Adipose tissue (tissue), 3 donors: ENCODE results near the gene NTRK1. TPM values are rescaled to one million over a fixed set of nuclear protein-coding genes. Genes with fewer than 3 reads are reported as not detected.

Experiments used
- H3K27ac ChIP-seq: one replicate; pipeline ENCODE4 v1.5.1; 2013; ENCODE audit warnings: low read depth, low read length
- WGBS, 3 donors: extraction: QIAGEN DNeasy Blood & Tissue Kit; methylation state at CpG; one replicate each; pipeline ENCODE4 v1.1.7; 2013; 5-methylcytosine and 5-hydroxymethylcytosine counted together
- polyA plus RNA-seq, 3 donors: library from polyadenylated mRNA; stranded (reverse); fragments of 200-250 nt; gene quantifications; one replicate each; pipeline ENCODE4 v1.2.3, GENCODE V29; 2013
- donor health status: healthy with polysubstance abuse.
- donor health status: Bipolar disorder and iron deficiency.
- donor health status: healthy.

Gene NTRK1
- polyA plus RNA-seq, 3 donors = 0.40 to 4.0 (median 1.8) TPM

DNA sequence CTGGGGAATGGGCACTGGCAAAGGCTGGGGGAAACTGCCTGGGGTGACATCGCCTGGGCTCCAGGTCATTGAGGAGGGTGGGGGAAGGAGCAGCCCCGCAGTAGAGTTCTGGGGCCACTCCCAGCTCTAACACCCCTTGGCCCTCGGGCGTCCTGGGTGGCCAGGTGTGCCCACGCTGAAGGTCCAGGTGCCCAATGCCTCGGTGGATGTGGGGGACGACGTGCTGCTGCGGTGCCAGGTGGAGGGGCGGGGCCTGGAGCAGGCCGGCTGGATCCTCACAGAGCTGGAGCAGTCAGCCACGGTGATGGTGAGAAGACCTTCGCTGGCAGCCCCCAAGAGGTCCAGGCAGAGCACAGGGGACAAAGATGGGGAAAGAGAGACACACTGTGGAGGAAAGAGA is 7.7 kb downstream of the NTRK1 start:
- 58 to 82% (median 79%) methylated on average over 13 of the region's 13 CpGs for WGBS, 3 donors
- H3K27ac ChIP-seq = no peak overlapping the region

DNA sequence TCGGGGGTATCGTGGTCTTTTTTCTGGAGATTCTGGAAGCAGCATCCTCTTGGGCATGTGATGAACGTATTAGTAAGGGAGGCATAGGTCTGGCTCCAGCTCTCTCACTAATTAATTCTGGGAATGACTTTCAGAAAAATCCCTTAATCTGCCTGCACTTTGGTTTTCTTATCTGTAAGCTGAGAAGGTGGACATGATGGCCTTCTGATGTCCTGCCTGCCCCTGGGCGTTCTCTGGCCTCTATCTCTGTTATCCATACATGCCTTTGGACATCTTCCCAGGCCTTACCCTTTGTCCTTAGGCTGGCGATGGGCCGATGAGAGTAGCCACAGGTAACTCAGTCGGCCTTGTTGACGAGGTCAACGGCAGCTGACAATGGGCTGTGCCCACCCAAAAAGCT is 8.8 kb downstream of the NTRK1 start:
- H3K27ac ChIP-seq = no peak overlapping the region
- 73 to 95% (median 93%) methylated on average over 9 of the region's 9 CpGs for WGBS, 3 donors

DNA sequence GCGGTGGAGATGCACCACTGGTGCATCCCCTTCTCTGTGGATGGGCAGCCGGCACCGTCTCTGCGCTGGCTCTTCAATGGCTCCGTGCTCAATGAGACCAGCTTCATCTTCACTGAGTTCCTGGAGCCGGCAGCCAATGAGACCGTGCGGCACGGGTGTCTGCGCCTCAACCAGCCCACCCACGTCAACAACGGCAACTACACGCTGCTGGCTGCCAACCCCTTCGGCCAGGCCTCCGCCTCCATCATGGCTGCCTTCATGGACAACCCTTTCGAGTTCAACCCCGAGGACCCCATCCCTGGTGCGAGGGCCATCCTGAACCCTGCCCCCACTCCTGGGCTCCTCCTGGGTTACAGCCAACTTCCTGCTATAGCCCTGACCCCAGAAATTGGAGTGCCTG is 13.0 kb downstream of the NTRK1 start:
- 94 to 96% (median 94%) methylated on average over 18 of the region's 18 CpGs for WGBS, 3 donors
- H3K27ac ChIP-seq = no peak overlapping the region

GRCh38 chr1:156874142-156874541 is 13.5 kb downstream of the NTRK1 start:
- no peak overlapping the region for H3K27ac ChIP-seq
- 82 to 93% (median 89%) methylated on average over 5 of the region's 5 CpGs for WGBS, 3 donors

DNA sequence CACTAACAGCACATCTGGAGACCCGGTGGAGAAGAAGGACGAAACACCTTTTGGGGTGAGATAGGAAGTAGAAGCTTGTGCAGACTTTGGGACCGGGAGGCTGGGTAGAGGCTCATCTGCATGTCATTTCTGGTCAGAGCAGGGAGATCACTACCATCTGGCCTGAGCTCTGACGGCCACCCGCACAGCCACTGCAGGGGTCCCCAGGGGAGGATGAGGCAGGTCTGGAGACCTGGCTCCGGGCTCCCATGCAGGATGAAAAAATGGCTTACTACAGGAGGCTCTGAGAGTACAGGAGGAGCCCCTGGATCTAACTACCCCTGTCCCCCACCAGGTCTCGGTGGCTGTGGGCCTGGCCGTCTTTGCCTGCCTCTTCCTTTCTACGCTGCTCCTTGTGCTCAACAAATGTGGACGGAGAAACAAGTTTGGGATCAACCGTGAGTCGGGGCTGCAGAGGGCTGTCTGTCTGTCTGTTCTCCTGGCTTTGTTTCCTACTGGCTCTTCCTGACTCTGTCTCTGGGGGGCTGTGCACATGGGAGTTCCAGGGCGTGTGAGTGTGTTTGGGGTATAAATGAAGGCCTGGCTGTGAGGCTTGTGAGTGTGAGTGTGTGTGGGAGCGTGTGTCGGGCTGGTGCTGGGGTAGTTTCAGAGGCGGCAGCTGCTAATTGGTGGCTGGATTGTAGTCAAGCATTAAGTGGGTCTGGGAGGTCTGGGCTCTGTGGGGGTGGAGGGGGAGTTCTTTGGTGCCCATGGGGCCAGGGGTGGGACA is 14.1 kb downstream of the NTRK1 start:
- H3K27ac ChIP-seq = no peak overlapping the region
- 79 to 83% (median 81%) methylated on average over 16 of the region's 16 CpGs for WGBS, 3 donors

DNA sequence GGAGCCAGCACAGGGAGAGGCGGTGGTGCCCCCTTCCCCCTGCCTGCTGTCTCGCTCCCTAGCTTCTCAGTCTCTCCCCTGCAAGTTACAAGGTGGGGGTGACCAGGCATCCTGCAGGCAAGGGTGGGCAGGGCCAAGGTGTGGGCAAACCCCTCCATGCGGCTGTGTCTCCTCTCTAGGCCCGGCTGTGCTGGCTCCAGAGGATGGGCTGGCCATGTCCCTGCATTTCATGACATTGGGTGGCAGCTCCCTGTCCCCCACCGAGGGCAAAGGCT is 14.6 kb downstream of the NTRK1 start:
- no peak overlapping the region for H3K27ac ChIP-seq
- WGBS, 3 donors = 68 to 81% (median 74%) methylated on average over 5 of the region's 5 CpGs

DNA sequence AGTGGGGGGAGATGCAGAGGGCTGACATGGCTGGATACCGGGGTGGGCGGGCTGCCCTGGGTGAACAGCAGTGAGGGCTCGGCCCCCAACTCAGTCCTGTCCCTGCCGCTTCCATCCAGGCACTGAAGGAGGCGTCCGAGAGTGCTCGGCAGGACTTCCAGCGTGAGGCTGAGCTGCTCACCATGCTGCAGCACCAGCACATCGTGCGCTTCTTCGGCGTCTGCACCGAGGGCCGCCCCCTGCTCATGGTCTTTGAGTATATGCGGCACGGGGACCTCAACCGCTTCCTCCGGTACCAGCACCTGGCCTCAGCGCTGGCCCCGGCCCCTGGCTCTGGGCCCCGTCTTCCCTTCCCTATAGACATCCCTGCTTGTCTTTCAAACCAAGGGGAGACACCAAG is 15.6 kb downstream of the NTRK1 start:
- no peak overlapping the region for H3K27ac ChIP-seq
- WGBS, 3 donors = 36 to 55% (median 50%) methylated on average over 19 to 21 of the region's 21 CpGs

DNA sequence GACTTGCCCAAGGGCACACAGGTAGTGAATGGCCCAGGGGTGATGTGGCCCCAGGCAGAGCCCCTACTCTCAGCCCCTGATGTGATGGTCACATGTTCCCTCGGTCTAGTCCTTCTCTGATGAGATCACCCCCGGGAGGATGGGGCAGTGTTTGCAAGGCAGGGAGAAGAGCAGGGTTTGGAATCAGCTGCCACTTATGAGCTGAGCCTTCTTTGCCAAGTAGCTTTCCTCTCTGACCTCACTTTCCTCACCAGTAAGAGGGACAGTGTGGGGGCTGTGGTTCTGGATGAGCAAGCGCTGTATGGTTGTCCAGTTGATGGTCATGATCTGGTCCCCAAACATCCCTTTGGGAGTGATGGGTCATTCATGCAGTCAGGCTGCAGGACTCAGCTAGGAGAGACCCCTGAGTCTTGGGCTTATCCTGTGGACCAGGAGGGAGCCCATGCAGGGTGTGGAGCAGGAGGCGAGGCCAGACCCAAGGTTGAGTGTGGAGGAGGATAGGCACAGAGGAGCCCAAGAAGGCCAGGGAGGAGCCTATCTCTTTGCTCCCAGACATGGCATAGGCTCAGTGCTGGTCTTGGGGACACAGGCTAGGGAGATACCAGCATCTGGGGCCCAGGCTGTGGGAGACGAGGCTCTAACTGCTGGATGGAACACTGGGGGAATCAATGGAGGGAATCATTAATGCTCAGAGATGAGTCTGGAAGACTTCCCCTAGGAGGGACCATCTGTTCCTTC is 16.9 kb downstream of the NTRK1 start:
- WGBS, 3 donors = 82 to 87% (median 83%) methylated on average over 5 of the region's 5 CpGs
- no peak overlapping the region for H3K27ac ChIP-seq

GRCh38 chr1:156879876-156880275 is 19.2 kb downstream of the NTRK1 start:
- 89 to 91% (median 90%) methylated on average over 20 to 21 of the region's 21 CpGs for WGBS, 3 donors
- H3K27ac ChIP-seq = no peak overlapping the region

GRCh38 chr1:156880473-156880872 is 19.8 kb downstream of the NTRK1 start:
- no peak overlapping the region for H3K27ac ChIP-seq
- 43 to 82% (median 68%) methylated on average over 5 of the region's 5 CpGs for WGBS, 3 donors

GRCh38 chr1:156881101-156881500 is 20.4 kb downstream of the NTRK1 start:
- H3K27ac ChIP-seq = no peak overlapping the region
- 68 to 73% (median 70%) methylated on average over 5 to 10 of the region's 10 CpGs for WGBS, 3 donors

DNA sequence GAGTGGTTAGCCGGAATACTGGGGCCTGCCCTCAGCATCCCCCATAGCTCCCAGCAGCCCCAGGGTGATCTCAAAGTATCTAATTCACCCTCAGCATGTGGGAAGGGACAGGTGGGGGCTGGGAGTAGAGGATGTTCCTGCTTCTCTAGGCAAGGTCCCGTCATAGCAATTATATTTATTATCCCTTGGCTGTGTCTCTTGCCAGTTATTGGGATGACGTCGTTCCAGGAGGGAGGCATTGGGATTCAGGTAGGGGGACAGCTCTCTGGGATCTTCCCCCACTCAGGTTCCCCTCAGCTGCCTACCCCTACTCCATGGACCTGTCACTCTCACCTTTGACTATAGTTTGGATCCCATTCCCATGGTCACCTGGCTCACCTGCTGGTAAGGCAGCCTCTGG is 21.0 kb downstream of the NTRK1 start:
- H3K27ac ChIP-seq = no peak overlapping the region
- WGBS, 3 donors = 78 to 81% (median 80%) methylated on average over 4 of the region's 4 CpGs

- 74 to 88% (median 80%) methylated on average over 3 of the region's 3 CpGs for WGBS, 3 donors
- H3K27ac ChIP-seq = no peak overlapping the region
Measured at GRCh38 chr1:156882543-156882942, 21.9 kb downstream of the NTRK1 start.

DNA sequence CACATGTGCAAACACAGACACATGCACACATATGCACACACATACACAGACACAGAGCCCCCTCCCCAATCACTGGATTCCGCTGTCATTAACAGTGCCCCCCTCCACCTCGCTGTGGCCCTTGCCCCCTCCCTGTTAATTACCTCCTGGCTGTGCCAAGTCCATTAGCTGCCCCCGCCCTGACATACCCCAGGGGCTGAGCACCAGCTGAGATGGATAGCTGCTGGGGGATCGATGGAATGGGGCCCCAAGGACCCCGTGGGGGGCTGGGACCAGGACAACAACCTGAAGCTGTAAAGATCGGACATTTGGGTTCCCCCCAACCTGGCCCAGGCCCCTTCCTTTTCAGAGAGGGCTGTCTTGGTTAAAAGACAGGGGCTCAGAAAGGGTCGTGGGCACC is 23.3 kb downstream of the NTRK1 start:
- no peak overlapping the region for H3K27ac ChIP-seq
- 70 to 74% (median 73%) methylated on average over 7 of the region's 7 CpGs for WGBS, 3 donors

- no peak overlapping the region for H3K27ac ChIP-seq
- 59 to 71% (median 65%) methylated on average over 10 of the region's 10 CpGs for WGBS, 3 donors
Measured at GRCh38 chr1:156884560-156885184, 24.0 kb downstream of the NTRK1 start.

DNA sequence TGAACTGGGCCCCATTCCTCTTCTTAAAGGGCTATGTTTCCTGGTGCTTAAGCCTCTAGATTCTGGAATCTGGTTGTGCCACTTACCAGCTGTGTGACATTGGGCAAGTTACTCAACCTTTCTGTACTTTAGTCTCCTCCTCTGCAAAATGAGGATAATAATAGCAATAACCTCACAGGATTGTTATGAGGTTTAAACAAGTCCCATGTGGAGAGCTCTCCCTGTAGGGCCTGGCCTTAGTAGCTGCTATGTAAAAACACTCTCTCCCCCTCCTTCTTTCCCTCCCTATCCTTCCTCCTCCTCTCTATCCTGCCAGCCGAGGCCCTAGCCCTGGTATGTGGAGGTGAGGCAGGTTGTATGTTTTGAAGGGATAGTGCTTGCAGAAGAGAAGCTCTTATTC is 24.6 kb downstream of the NTRK1 start:
- H3K27ac ChIP-seq = no peak overlapping the region
- 29 to 57% (median 29%) methylated on average over 1 of the region's 1 CpG for WGBS, 3 donors

GRCh38 chr1:156885880-156886355 is 25.3 kb downstream of the NTRK1 start:
- WGBS, 3 donors = 59 to 70% (median 65%) methylated on average over 13 of the region's 13 CpGs
- no peak overlapping the region for H3K27ac ChIP-seq

- 40 to 49% (median 44%) methylated on average over 6 of the region's 6 CpGs for WGBS, 3 donors
- no peak overlapping the region for H3K27ac ChIP-seq
Measured at GRCh38 chr1:156886583-156887281, 26.1 kb downstream of the NTRK1 start.

DNA sequence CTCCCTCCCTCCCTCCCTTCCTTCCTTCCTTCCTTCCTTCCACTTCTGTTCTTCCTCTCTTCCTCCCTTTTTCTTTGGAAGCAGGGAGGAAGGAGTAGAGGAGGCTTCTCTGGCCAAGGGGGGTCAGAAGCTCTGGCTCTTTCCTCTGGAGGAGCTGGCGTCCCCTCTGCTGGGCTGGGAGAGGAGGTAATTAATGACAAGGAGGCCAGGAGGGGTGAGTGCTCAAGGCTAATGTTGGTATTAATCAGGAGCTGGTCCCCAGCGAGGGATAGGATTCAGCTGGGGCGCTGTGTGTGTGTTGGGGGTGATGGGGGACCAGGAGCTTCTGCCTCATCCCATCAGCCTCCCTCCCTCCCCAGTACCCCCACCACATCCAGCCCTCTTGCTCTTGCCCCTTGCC is 26.7 kb downstream of the NTRK1 start:
- WGBS, 3 donors = 14 to 39% (median 35%) methylated on average over 3 of the region's 3 CpGs
- H3K27ac ChIP-seq = no peak overlapping the region
